Left colon (tissue), 2 donors: ENCODE results near the gene SCAP. TPM values are rescaled to one million over a fixed set of nuclear protein-coding genes. Genes with fewer than 3 reads are reported as not detected.
"Not testable (repeated sequence)": the region's sequence is repeated elsewhere in the genome, so short reads cannot be mapped to it uniquely, and the experiment has no call there.

ENCODE experiments used
- ATAC-seq: fragments of 200-7000 bp; cut with Tn5 transposase; one replicate; pipeline ENCODE4 v1.9.1; 2020; ENCODE audit warnings: mild to moderate bottlenecking, moderate library complexity
- DNase-seq, 2 donors: peaks; one replicate each; pipeline ENCODE4 v3.0.0-alpha.2; 2020
- intact Hi-C, 2 donors: fragments of 100-400 bp; cut with DNase I in 1 of 2; cut with micrococcal nuclease in 1 of 2; formaldehyde crosslinking; loops; one replicate each; pipeline versions ENCODE4 v1.11.2 to v1.14.0; 2022; cut with DNase I, micrococcal nuclease
- total RNA-seq, 2 donors: library from RNA; stranded (reverse); fragmentation: NEBNext Ultra II Directional; extraction: Animal tissue kit (Norgen Biotek cat#: 25700); gene quantifications; one replicate each; pipeline ENCODE4 v1.2.1, GENCODE V29; 2021
- donor health status: DM: no; HTN: no; CAD: no.
- donor health status: DM: yes; HTN: yes; CAD: no.

Gene SCAP
- total RNA-seq, 2 donors from 2014 or later: 118 to 123 TPM

DNA sequence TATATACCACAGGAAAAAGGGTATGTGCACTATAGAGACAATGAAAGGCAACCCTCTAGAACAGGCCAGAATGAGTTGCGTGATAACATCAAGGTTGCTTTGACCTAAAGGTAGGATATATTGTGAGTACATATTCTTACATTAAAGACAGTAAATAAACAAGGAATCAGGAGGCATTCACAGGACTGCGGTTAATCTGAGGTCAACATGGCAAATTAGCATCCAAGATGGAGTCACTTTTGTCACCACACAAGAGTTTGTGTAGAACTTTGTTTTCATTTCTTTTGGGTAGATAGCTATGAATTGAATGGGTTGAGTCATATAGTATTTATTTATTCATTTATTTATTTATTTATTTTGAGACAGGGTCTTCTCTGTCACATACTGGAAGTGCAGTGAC, 11.5 kb upstream of the SCAP start:
- no peak for DNase-seq
- intact Hi-C loops: no loop called here
- no peak for ATAC-seq

GRCh38 chr3:47485812-47486211, 10.1 kb upstream of the SCAP start:
- intact Hi-C loops: no loop called here
- ATAC-seq (no peak), DNase-seq (no peak)

- intact Hi-C loops: no loop called here
- DNase-seq (no peak), ATAC-seq (no peak)
These were observed 6.6 kb upstream of the SCAP start for GRCh38 chr3:47482366-47482765.

- ATAC-seq, DNase-seq, intact Hi-C loops: not testable (repeated sequence)
These were observed 6.0 kb upstream of the SCAP start for GRCh38 chr3:47481763-47482162.

DNA sequence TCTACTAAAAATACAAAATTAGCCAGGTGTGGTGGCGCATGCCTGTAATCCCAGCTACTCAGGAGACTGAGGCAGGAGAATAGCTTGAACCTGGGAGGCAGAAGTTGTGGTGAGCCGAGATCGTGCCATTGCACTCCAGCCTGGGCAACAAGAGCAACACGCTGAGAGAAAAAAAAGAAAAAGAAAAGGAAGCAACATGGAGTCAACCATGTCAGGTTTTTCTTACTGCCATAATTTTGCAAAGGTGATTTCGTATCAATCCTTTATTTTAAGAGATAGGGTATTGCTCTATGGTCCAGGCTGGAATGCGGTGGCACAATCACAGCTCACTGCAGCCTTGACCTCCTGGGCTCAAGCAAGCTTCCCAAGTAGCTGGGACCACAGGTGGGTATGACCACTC, 4.5 kb upstream of the SCAP start:
- DNase-seq, ATAC-seq, intact Hi-C loops: not testable (repeated sequence)

DNA sequence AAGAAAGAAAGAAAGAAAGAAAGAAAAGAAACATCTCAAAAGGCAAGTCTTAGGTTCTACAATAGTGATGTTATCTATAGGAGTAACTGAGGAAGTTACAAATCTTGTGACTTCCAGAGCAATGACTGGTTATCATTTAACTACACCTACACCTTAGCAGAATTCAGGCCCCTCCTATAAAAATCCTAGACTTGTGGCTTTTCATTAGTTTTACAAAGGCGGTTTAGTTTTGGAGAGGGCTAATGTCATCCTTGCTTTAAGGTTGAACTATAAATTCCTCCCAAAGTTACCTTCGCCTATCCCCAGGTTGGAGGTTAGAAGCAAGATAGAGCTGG, 4.1 kb upstream of the SCAP start:
- ATAC-seq: no peak
- intact Hi-C loops: loop anchor here (5.0 to 10.0 kb wide), 2 partner anchors 55 to 57 kb away; no protein-coding TSS in a partner anchor
- no peak for DNase-seq

DNA sequence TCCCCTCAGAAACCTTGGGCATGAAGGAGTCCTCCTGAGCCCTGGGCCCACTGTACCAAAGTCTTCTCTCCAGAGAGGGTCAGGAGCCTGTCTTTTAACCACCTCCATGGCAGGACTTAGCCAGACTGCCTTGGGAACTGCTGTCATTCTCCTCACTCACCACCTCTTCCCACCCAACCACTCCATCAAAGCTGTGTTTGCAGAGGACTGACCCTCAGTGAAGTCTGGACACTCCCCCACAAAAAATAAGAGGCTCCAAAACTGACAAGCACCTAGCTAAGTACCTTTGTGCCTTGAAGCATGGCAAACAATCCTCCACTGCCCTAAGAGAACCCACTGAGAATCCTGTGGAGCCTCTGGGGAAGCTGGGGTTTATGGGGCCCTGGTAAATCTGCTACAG, 2.3 kb upstream of the SCAP start:
- intact Hi-C loops: loop anchor here (5.0 to 10.0 kb wide), 2 partner anchors 53 to 56 kb away; no protein-coding TSS in a partner anchor
- ATAC-seq: no peak
- DNase-seq: no peak

DNA sequence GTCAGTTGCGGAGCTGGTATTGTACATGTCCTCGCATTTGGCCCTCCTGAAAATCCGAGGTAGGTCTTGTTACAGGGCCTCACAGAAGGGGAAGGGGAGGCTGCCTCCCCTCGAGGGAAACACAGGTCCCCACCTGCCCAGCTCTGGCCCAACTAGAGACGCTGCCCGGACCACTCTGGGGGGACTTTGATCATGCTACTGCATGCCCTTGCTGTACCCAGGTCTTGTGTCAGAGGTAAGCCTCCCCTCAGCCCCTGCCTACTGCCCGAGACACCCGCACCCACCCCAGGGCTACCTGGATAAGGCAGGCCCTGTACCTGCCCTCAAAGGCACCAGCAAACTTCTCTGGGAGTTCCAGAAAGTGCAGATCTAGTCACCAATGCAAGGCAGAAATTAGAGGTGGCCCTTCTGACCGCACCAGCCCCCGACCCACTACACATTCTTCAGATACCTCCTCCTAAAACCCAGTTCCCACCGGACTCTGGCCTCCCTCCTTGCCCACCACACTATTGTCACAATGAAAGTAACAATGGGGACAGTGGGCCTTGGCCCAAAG, 981 bp upstream of the SCAP start:
- DNase-seq: no peak
- intact Hi-C loops: loop anchor here (5.0 to 10.0 kb wide), 2 partner anchors 52 to 54 kb away; no protein-coding TSS in a partner anchor

GRCh38 chr3:47476330-47476626, 537 bp upstream of the SCAP start:
- no peak for ATAC-seq
- no peak for DNase-seq
- intact Hi-C loops: loop anchor here (5.0 to 10.0 kb wide), 2 partner anchors 51 to 54 kb away; no protein-coding TSS in a partner anchor

More for the DNA sequence above, 981 bp upstream of the SCAP start:
- ATAC-seq: no peak

GRCh38 chr3:47475029-47475569, 642 bp downstream of the SCAP start:
- DNase-seq (peak in 1 of 2 donors; percentile 30), ATAC-seq (peak; percentile 37)
- intact Hi-C loops: loop anchor here (5.0 to 10.0 kb wide), 2 partner anchors 50 to 53 kb away; no protein-coding TSS in a partner anchor

- intact Hi-C loops: loop anchor here in 1 of 2 donors (10.0 kb wide), 1 partner anchor 49 kb away; no protein-coding TSS in a partner anchor
- DNase-seq (no peak), ATAC-seq (no peak)
These were observed 2.4 kb downstream of the SCAP start for GRCh38 chr3:47473391-47473790.

DNA sequence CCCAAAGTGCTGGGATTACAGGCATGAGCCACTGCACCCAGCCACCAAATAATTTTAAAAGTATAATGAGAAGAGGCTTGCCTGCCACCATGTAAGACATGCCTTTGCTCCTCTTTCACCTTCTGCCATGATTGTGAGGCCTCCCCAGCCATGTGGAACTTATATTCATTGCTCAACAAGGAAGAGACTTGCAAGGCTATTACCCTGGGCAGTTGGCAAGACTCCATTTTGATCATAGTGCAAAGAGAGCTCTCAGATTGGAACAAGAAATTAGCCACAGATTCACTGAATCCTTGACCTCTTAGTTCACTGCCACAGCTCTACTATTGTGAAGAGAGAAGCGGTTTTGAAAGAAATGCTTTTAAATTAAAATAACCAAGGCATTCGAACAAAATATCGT, 6.1 kb downstream of the SCAP start:
- ATAC-seq: peak; percentile 70
- intact Hi-C loops: loop anchor here in 1 of 2 donors (10.0 kb wide), 1 partner anchor 45 kb away; no protein-coding TSS in a partner anchor
- DNase-seq: no peak

DNA sequence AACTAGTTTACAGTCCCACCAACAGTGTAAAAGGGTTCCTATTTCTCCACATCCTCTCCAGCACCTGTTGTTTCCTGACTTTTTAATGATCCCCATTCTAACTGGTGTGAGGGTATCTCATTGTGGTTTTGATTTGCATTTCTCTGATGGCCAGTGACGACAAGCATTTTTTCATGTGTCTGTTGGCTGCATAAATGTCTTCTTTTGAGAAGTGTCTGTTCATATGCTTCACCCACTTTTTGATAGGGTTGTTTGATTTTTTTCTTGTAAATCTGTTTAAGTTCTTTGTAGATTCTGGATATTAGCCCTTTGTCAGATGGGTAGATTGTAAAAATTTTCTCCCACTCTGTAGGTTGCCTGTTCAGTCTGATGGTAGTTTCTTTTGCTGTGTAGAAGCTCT, 7.4 kb downstream of the SCAP start:
- DNase-seq, ATAC-seq, intact Hi-C loops: not testable (repeated sequence)

- DNase-seq (no peak), ATAC-seq (no peak)
- intact Hi-C loops: no loop called here
These were observed 11.2 kb downstream of the SCAP start for GRCh38 chr3:47464588-47464987.

GRCh38 chr3:47459534-47460085, 16.1 kb downstream of the SCAP start:
- ATAC-seq, intact Hi-C loops, DNase-seq: not testable (repeated sequence)

DNA sequence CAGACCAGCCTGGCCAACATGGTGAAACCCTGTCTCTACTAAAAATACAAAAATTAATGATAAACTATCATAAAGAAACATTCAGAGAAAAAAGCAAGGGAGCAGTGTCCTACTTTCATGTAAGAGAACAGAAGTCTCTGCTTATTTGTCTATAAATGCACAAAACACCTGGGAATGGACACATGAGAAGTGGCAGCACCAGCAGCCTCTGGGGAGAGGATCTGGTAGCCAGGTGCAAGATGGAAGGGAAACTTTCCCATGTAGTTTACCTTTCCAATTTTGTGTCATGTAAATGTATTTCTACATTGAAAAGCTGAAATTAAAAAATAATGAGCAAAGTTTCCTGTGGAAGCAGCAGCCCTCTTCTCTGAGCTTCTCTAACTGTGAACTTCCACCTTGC, 18.8 kb downstream of the SCAP start:
- ATAC-seq (no peak), DNase-seq (no peak)
- intact Hi-C loops: no loop called here

GRCh38 chr3:47455806-47456452, 19.8 kb downstream of the SCAP start:
- ATAC-seq (no peak), DNase-seq (no peak)
- intact Hi-C loops: no loop called here

DNA sequence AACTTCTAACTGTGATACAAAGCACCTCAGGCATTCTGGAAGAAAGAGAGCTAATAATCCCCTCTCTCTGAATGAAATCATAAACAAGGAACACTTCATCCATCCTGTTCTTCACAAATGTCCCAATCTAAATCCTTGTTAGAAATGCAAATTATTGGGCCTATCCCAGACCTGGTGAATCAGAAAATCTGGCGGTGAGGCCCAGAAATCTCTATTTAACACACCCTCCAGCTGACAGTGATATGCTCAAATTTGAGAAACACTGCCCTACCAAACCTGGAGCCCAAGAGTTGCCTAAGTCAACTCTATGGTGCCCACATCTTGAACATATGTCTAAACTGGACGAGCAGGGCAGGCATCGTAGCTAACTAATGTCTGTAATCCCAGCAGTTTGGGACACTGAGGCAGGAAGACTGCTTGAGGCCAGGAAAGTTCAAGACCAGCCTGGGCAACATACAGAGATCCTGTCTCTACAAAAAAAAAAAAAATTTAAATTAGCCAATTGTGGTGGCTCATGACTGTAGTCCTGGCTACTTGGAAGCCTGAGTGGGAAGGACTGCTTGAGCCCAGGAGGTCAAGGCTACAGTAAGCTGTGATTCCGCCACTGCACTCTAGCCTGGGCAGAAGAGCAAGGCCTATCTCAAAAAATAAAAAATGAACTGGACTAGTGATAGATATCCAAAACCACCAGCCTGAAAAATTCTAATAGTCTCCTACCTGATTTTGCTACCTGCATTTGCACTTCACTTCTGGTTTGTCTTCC, 23.1 kb downstream of the SCAP start:
- DNase-seq (no peak), ATAC-seq (no peak)
- intact Hi-C loops: no loop called here

DNA sequence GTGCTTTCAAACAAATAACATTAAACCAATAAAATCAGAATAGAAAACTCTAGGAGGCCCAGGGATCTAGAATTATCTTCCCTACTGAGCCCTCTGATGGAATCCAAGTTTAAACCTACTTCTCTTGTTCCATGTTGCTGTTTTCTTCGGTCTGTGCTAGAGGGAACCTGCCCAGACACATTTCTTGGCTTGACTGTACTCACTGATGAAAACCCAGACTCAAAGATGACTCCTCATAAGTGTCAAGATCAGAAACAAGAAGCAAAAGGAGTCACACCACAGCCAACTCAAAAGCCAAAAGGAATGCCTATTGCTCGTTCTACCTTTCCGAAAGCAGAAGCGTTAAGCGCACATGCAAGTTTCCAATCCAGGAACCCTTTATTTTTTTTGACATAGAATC, 31.6 kb downstream of the SCAP start:
- DNase-seq (no peak), ATAC-seq (no peak)
- intact Hi-C loops: no loop called here
